PC-9 (cell line): ENCODE results near the gene UBE2M. TPM values are rescaled to one million over a fixed set of nuclear protein-coding genes. Genes with fewer than 3 reads are reported as not detected.

ENCODE experiments used
- BruUV-seq: library from RNA; stranded (reverse); fragments of 400-500 nt; replicated peaks from 2 replicates; lab custom pipeline; 2021; lab: Mats Ljungman, UMichigan
- CTCF ChIA-PET: fragments of 300-600 bp; sonication (Branson Sonifier 250); formaldehyde crosslinking; loops from one replicate; lab custom pipeline; 2022; ENCODE audit warnings: antibody characterized with exemption; lab: Charles Lee
- POLR2A ChIA-PET: fragments of 300-600 bp; sonication (Branson Sonifier 250); formaldehyde crosslinking; loops from one replicate; lab custom pipeline; 2022; ENCODE audit warnings: antibody characterized with exemption; ENCODE audit not compliant: unreplicated experiment; lab: Charles Lee
- DNase-seq, 2 experiments: peaks; one replicate each; pipeline versions ENCODE4 v3.0.0 to v3.0.0-alpha.2; 2015 to 2022; ENCODE audit warnings: mixed read lengths in 1 of 2
- H2AFZ ChIP-seq: fragments of 200-600 bp; sonication (generic); 2 replicates; pipeline ENCODE4 v1.8.1; 2017; ENCODE audit warnings: antibody characterized with exemption
- H3F3A ChIP-seq: fragments of 200-600 bp; sonication (generic); 2 replicates; pipeline ENCODE4 v1.8.1; 2017; ENCODE audit warnings: antibody characterized with exemption, mild to moderate bottlenecking, low read depth; ENCODE audit not compliant: insufficient read depth
- H3K27ac ChIP-seq: fragments of 200-600 bp; sonication (generic); 2 replicates; pipeline ENCODE4 v1.6.1; 2016; ENCODE audit warnings: mixed run types
- H3K27me3 ChIP-seq: fragments of 200-600 bp; sonication (generic); 2 replicates; pipeline ENCODE4 v1.6.1; 2016; ENCODE audit warnings: low read depth, mixed run types; ENCODE audit not compliant: insufficient read depth
- H3K36me3 ChIP-seq: fragments of 200-600 bp; sonication (generic); 2 replicates; pipeline ENCODE4 v1.6.1; 2016; ENCODE audit warnings: low read depth, mixed run types
- H3K4me1 ChIP-seq: fragments of 200-600 bp; sonication (generic); replicated peaks from 2 replicates; pipeline ENCODE4 v1.6.1; 2016; ENCODE audit warnings: mixed run types; ENCODE audit not compliant: insufficient read depth
- H3K4me2 ChIP-seq: fragments of 200-600 bp; sonication (generic); 2 replicates; pipeline ENCODE4 v1.6.1; 2017; ENCODE audit warnings: mixed run types
- H3K4me3 ChIP-seq: fragments of 200-600 bp; sonication (generic); 2 replicates; pipeline ENCODE4 v1.6.1; 2016; ENCODE audit warnings: mixed run types
- H3K79me2 ChIP-seq: fragments of 200-600 bp; sonication (generic); 2 replicates; pipeline ENCODE4 v1.6.1; 2017; ENCODE audit warnings: low read depth, mixed run types
- H3K9me2 ChIP-seq: fragments of 200-600 bp; sonication (generic); 2 replicates; pipeline ENCODE4 v1.8.1; 2017; ENCODE audit warnings: mild to moderate bottlenecking; ENCODE audit not compliant: insufficient read depth
- H3K9me3 ChIP-seq: fragments of 200-600 bp; sonication (generic); 2 replicates; pipeline ENCODE4 v1.8.1; 2016; ENCODE audit warnings: low read depth; ENCODE audit not compliant: insufficient read depth
- H4K20me1 ChIP-seq: fragments of 200-600 bp; sonication (generic); 2 replicates; pipeline ENCODE4 v1.8.1; 2017; ENCODE audit not compliant: insufficient read depth
- CTCF ChIP-seq: fragments of 200-600 bp; sonication (generic); conservative IDR thresholded peaks from 2 replicates; pipeline ENCODE4 v1.6.1; 2017; ENCODE audit warnings: mixed run types, antibody characterized with exemption, mild to moderate bottlenecking, moderate library complexity
- EZH2 ChIP-seq: fragments of 200-600 bp; sonication (generic); IDR thresholded peaks from 2 replicates; pipeline ENCODE4 v1.8.0; 2017; ENCODE audit warnings: antibody characterized with exemption, low read depth
- intact Hi-C: fragments of 100-400 bp; cut with micrococcal nuclease; formaldehyde crosslinking; loops from one replicate; pipeline ENCODE4 v1.10.0; 2022; ENCODE audit not compliant: unreplicated experiment
- total RNA-seq: library from RNA; stranded (reverse); gene quantifications from 2 replicates; pipeline ENCODE4 v1.2.3, GENCODE V29; 2021

Gene UBE2M
- total RNA-seq, 1 experiment from 2014 or later: not detected

- ChIA-PET CTCF (no interaction called here), POLR2A (no interaction called here)
- peak overlapping the region; percentile 41; the same call in 1 of the 2 replicates for H3K27ac ChIP-seq
- TF ChIP-seq EZH2 (no peak), CTCF (no peak)
- no peaks in the 10 kb centered on the region for H3K36me3 ChIP-seq
- H3K9me3 ChIP-seq: no peaks in the 10 kb centered on the region
- intact Hi-C loops: no loop called here
- peaks cover 7% of the 10 kb centered on the region; the same call in 1 of the 2 replicates for H3K4me1 ChIP-seq
- no peak overlapping the region for H2AFZ ChIP-seq
- DNase-seq: no peak
- H3K9me2 ChIP-seq: no peaks in the 10 kb centered on the region
- peak overlapping the region; percentile 73 for H3K4me3 ChIP-seq
- H4K20me1 ChIP-seq: no peaks in the 10 kb centered on the region
- H3F3A ChIP-seq: peaks cover 22% of the 10 kb centered on the region; the same call in 1 of the 2 replicates
- no peaks in the 10 kb centered on the region for H3K27me3 ChIP-seq
- peak overlapping the region; percentile 82 for H3K4me2 ChIP-seq
- H3K79me2 ChIP-seq: peaks cover 17% of the 10 kb centered on the region
- BruUV-seq: no TSS peak
Measured at GRCh38 chr19:58553799-58554493, 4.5 kb downstream of the UBE2M start.

GRCh38 chr19:58552655-58553054, 5.8 kb downstream of the UBE2M start:
- Histone ChIP-seq H2AFZ (no peak overlapping the region), H3K4me3 (no peak overlapping the region), H3K9me3 (no peaks in the 10 kb centered on the region), H3K4me2 (no peak overlapping the region), H3K9me2 (no peaks in the 10 kb centered on the region), H3K36me3 (0 out of 2 replicates have a peak, but pooled peaks cover under 1% of the 10 kb centered on the region), H3K4me1 (peaks cover 7% of the 10 kb centered on the region; the same call in 1 of the 2 replicates), H3F3A (peaks cover 22% of the 10 kb centered on the region; the same call in 1 of the 2 replicates), H3K27ac (no peak overlapping the region), H3K79me2 (peaks cover 27% of the 10 kb centered on the region), H4K20me1 (peaks cover under 1% of the 10 kb centered on the region; the same call in 1 of the 2 replicates), H3K27me3 (no peaks in the 10 kb centered on the region)
- ChIA-PET CTCF (no interaction called here), POLR2A (no interaction called here)
- no peak for DNase-seq
- TF ChIP-seq CTCF: no peak
- TF ChIP-seq EZH2: no peak
- intact Hi-C loops: no loop called here
- BruUV-seq: no TSS peak

GRCh38 chr19:58551577-58552471, 6.6 kb downstream of the UBE2M start:
- CTCF ChIA-PET: no interaction called here
- DNase-seq: no peak
- Histone ChIP-seq H4K20me1 (peaks cover 9% of the 10 kb centered on the region; the same call in 1 of the 2 replicates), H3K36me3 (peaks cover 5% of the 10 kb centered on the region; the same call in 1 of the 2 replicates), H3K9me3 (no peaks in the 10 kb centered on the region), H3F3A (peaks cover 22% of the 10 kb centered on the region; the same call in 1 of the 2 replicates), H3K27ac (no peak overlapping the region), H3K79me2 (peaks cover 36% of the 10 kb centered on the region), H2AFZ (no peak overlapping the region), H3K4me1 (peaks cover 7% of the 10 kb centered on the region; the same call in 1 of the 2 replicates), H3K27me3 (no peaks in the 10 kb centered on the region), H3K4me2 (no peak overlapping the region), H3K4me3 (no peak overlapping the region), H3K9me2 (no peaks in the 10 kb centered on the region)
- TF ChIP-seq CTCF (no peak), EZH2 (no peak)
- TSS peak; percentile 54 for BruUV-seq
- POLR2A ChIA-PET: no interaction called here
- intact Hi-C loops: no loop called here
